Thoracic aorta (tissue), 2 donors: Measurements from ENCODE around the gene CIB4. TPM values are rescaled to one million over a fixed set of nuclear protein-coding genes. Genes with fewer than 3 reads are reported as not detected.

Source experiments
- ATAC-seq: fragments of 150-250 bp; one replicate; pipeline ENCODE4 v1.8.0; 2017; ENCODE audit warnings: low read depth; ENCODE audit not compliant: insufficient number of reproducible peaks, low FRiP score
- DNase-seq: peaks from one replicate; pipeline ENCODE4 v3.0.0-alpha.2; 2020; ENCODE audit warnings: low spot score
- H3K27ac ChIP-seq, 2 donors: fragments of 200-600 bp; sonication (generic); 1 replicate in 1 of 2; 2 replicates in 1 of 2; pipeline ENCODE4 v1.5.1; 2016; ENCODE audit warnings: mild to moderate bottlenecking in 2 of 2, moderate library complexity in 2 of 2
- H3K27me3 ChIP-seq: fragments of 200-600 bp; sonication (generic); replicated peaks from 2 replicates; pipeline ENCODE4 v1.6.0; 2016; ENCODE audit warnings: mild to moderate bottlenecking; ENCODE audit not compliant: insufficient read depth
- H3K36me3 ChIP-seq: fragments of 200-600 bp; sonication (generic); one replicate; pipeline ENCODE4 v1.5.1; 2016
- H3K4me1 ChIP-seq, 2 donors: fragments of 200-600 bp; sonication (generic); 1 replicate in 1 of 2; 2 replicates in 1 of 2; pipeline versions ENCODE4 v1.5.1 to v1.6.0; 2016; ENCODE audit warnings: low read depth in 2 of 2, mild to moderate bottlenecking in 1 of 2; ENCODE audit not compliant: control insufficient read depth in 1 of 2
- H3K4me3 ChIP-seq: fragments of 200-600 bp; sonication (generic); 2 replicates; pipeline ENCODE4 v1.5.1; 2016; ENCODE audit warnings: mild to moderate bottlenecking
- H3K9me3 ChIP-seq: fragments of 200-600 bp; sonication (generic); 2 replicates; pipeline ENCODE4 v1.5.1; 2016
- CTCF ChIP-seq: fragments of 200-600 bp; sonication (generic); IDR thresholded peaks from one replicate; pipeline ENCODE4 v1.5.1; 2019; ENCODE audit warnings: antibody characterized with exemption
- total RNA-seq, 2 donors: library from RNA; depleted of rRNA; stranded (reverse); fragments of >200 nt; gene quantifications; one replicate each; pipeline versions ENCODE4 v1.1.0 to v1.2.3, GENCODE V29; 2016

Gene CIB4
- total RNA-seq, 2 donors from 2014 or later = not detected

- ATAC-seq (no peak), DNase-seq (no peak)
- Histone ChIP-seq H3K9me3 (no peaks in the 10 kb centered on the region), H3K4me1 (no peaks in the 10 kb centered on the region), H3K4me3 (no peak overlapping the region), H3K36me3 (no peaks in the 10 kb centered on the region), H3K27ac (no peak overlapping the region), H3K27me3 (no peaks in the 10 kb centered on the region)
- TF ChIP-seq CTCF = no peak
Observed at GRCh38 chr2:26642429-26642828, 1.3 kb upstream of the CIB4 start.

GRCh38 chr2:26640331-26640745 is 828 bp downstream of the CIB4 start:
- H3K4me1 ChIP-seq = no peaks in the 10 kb centered on the region
- no peak for TF ChIP-seq CTCF

GRCh38 chr2:26639685-26640243 is 1.4 kb downstream of the CIB4 start:
- Histone ChIP-seq H3K4me3 (no peak overlapping the region), H3K27ac (no peak overlapping the region), H3K36me3 (no peaks in the 10 kb centered on the region), H3K4me1 (no peaks in the 10 kb centered on the region), H3K9me3 (no peaks in the 10 kb centered on the region), H3K27me3 (no peaks in the 10 kb centered on the region)
- TF ChIP-seq CTCF = no peak
- ATAC-seq = no peak
- DNase-seq = no peak

More at GRCh38 chr2:26640331-26640745, 828 bp downstream of the CIB4 start:
- Histone ChIP-seq H3K27me3 (no peaks in the 10 kb centered on the region), H3K4me3 (no peak overlapping the region), H3K9me3 (no peaks in the 10 kb centered on the region), H3K36me3 (no peaks in the 10 kb centered on the region), H3K27ac (no peak overlapping the region)
- DNase-seq (no peak), ATAC-seq (no peak)

GRCh38 chr2:26637811-26638310 is 3.3 kb downstream of the CIB4 start:
- DNase-seq (no peak), ATAC-seq (no peak)
- Histone ChIP-seq H3K9me3 (no peaks in the 10 kb centered on the region), H3K4me3 (no peak overlapping the region), H3K36me3 (no peaks in the 10 kb centered on the region), H3K27ac (no peak overlapping the region), H3K27me3 (no peaks in the 10 kb centered on the region), H3K4me1 (peaks cover 0 to 12% of the 10 kb centered on the region in 2 donors)
- no peak for TF ChIP-seq CTCF

GRCh38 chr2:26636935-26637334 is 4.2 kb downstream of the CIB4 start:
- DNase-seq (no peak), ATAC-seq (no peak)
- Histone ChIP-seq H3K4me1 (peaks cover 0 to 12% of the 10 kb centered on the region in 2 donors), H3K27me3 (no peaks in the 10 kb centered on the region), H3K9me3 (no peaks in the 10 kb centered on the region), H3K4me3 (no peak overlapping the region), H3K36me3 (no peaks in the 10 kb centered on the region), H3K27ac (no peak overlapping the region)
- TF ChIP-seq CTCF = no peak
